ENCODE measurements around the gene MYO16.

MYO16 gene

DNA sequence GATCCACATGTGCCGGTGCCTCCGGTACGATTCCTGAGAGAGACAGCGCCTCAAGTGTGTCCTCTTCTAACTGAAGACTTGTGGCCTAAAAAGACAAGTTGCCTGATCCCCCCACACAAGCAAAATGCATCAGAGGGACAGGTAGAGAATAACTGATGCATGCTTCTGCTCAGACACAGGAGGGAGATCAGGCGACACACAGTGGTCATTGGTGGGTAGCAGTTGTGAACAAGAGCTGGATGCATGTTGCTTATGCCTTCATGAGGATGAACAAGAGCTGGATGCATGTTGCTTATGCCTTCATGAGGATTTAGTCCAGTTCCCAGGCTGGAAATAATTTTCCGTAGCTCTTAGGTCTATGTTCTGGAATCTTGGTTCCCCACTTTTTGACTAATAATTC lies 505.6 kb downstream of the MYO16 start:
- in situ Hi-C loops (cut with MboI; ENCODE audit: low pct_unique_long_range_greater_than_20kb, low sequenced_read_pairs, unreplicated experiment), result no loop called here
- DNase-seq (ENCODE audit: low spot score), result no peak
- TF ChIP-seq, protein P1, sequence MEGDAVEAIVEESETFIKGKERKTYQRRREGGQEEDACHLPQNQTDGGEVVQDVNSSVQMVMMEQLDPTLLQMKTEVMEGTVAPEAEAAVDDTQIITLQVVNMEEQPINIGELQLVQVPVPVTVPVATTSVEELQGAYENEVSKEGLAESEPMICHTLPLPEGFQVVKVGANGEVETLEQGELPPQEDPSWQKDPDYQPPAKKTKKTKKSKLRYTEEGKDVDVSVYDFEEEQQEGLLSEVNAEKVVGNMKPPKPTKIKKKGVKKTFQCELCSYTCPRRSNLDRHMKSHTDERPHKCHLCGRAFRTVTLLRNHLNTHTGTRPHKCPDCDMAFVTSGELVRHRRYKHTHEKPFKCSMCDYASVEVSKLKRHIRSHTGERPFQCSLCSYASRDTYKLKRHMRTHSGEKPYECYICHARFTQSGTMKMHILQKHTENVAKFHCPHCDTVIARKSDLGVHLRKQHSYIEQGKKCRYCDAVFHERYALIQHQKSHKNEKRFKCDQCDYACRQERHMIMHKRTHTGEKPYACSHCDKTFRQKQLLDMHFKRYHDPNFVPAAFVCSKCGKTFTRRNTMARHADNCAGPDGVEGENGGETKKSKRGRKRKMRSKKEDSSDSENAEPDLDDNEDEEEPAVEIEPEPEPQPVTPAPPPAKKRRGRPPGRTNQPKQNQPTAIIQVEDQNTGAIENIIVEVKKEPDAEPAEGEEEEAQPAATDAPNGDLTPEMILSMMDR (IDR thresholded peaks at IDR 0.05; ENCODE audit: extremely low read depth, insufficient read depth, missing control alignments), result no peak

DNA sequence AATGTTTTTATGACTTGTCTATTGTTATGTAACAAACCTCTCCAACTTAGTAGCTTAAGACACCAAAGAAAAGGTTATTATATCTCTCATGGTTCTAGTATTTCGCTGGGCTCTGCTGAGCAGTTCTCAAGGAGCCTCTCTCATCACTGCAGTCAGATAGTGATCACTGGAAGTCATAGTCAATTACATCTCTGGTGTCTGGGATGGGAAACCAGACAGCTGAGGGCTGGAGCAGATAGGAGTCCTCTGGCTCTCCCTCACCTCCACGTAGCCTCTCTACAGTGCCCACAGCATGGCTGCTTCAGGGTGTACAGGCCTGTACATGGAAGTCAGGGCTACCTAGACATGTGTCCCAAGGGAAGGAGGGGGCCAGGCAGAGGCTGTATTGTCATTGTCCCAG lies 507.5 kb downstream of the MYO16 start:
- TF ChIP-seq, protein P1 (IDR thresholded peaks at IDR 0.05; ENCODE audit: extremely low read depth, insufficient read depth, missing control alignments), result no peak
- no peak for DNase-seq (ENCODE audit: low spot score)
- in situ Hi-C loops (cut with MboI; ENCODE audit: low pct_unique_long_range_greater_than_20kb, low sequenced_read_pairs, unreplicated experiment), result no loop called here

DNA sequence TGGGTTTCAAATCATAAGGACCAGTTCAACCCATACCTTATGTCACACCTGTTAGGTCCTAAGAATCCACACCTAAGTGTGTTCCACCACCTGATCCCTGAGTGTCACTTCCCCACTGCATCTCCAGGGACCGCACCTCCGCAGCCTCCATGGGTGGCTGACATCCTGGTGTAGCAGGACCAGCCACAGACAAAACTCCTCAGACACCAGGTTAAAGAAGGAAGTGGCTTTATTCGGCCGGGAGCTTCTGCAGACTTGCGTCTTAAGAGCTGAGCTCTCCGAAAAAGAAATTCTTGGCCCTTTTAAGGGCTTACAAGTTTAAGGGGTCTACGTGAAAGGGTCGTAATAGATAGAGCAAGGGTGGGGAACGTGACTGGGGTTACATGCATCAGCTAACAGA lies 509.9 kb downstream of the MYO16 start:
- in situ Hi-C loops (cut with MboI; ENCODE audit: low pct_unique_long_range_greater_than_20kb, low sequenced_read_pairs, unreplicated experiment), result no loop called here

DNA sequence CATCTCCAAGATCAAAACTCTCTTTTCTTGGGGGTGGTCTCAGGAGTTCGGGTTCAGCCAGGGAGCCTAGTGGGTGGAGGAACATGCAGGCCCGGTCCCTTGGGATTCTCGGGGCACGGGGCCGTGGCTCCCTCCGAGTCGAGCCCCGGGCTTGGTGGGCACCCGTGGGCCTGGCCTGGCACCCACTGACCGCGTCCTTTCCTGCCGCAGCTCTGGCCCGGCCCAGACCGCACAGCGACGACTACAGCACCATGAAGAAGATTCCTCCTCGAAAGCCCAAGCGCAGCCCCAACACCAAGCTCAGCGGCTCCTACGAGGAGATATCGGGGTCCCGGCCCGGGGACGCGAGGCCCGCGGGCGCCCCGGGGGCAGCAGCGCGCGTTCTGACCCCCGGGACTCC lies 510.6 kb downstream of the MYO16 start:
- in situ Hi-C loops (cut with MboI; ENCODE audit: low pct_unique_long_range_greater_than_20kb, low sequenced_read_pairs, unreplicated experiment), result no loop called here
- TF ChIP-seq, protein P1 (IDR thresholded peaks at IDR 0.05; ENCODE audit: extremely low read depth, insufficient read depth, missing control alignments), result no peak
- DNase-seq (ENCODE audit: low spot score), result no peak

More for the DNA sequence above, 509.9 kb downstream of the MYO16 start:
- DNase-seq (ENCODE audit: low spot score), result no peak
- TF ChIP-seq, protein P1 (IDR thresholded peaks at IDR 0.05; ENCODE audit: extremely low read depth, insufficient read depth, missing control alignments), result no peak

DNA sequence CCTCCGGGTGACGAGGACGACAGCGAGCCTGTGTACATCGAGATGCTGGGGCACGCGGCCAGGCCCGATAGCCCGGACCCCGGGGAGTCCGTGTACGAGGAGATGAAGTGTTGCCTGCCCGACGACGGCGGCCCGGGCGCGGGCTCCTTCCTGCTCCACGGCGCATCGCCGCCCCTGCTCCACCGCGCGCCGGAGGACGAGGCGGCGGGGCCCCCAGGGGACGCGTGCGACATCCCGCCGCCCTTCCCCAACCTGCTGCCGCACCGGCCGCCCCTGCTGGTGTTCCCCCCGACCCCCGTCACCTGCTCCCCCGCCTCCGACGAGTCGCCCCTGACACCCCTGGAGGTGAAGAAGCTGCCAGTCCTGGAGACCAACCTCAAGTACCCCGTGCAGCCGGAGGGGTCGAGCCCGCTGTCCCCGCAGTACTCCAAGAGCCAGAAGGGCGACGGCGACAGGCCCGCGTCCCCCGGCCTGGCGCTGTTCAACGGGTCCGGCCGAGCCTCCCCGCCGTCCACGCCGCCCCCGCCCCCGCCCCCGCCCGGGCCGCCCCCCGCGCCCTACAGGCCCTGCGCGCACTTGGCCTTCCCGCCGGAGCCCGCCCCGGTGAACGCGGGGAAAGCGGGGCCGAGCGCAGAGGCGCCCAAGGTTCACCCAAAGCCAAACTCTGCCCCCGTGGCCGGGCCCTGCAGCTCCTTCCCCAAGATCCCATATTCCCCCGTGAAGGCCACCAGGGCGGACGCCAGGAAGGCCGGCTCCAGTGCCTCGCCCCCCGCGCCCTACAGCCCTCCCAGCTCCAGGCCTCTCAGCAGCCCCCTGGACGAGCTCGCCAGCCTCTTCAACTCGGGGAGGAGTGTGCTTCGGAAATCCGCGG lies 511.3 kb downstream of the MYO16 start:
- DNase-seq (ENCODE audit: low spot score), result no peak
- TF ChIP-seq, protein P1 (IDR thresholded peaks at IDR 0.05; ENCODE audit: extremely low read depth, insufficient read depth, missing control alignments), result no peak
- in situ Hi-C loops (cut with MboI; ENCODE audit: low pct_unique_long_range_greater_than_20kb, low sequenced_read_pairs, unreplicated experiment), result no loop called here

DNA sequence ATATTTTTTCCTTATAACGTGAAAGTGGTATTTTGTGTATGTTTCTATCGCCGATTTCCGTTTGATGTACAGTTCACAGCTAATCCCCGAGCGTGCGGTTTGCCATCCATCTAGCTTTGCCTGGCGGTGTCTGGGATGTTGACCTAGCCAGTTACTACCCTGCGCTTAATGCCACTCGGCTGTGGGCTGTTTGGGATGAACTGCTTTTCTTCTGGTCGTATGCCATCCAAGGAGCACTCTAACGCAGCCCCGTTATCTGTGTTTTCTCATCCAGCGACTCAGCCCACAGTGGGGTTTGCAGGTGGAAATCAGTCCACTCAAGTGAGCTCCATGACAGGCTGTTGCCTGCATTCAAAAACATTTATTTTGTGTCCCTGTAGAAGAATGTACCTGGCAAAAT lies 512.3 kb downstream of the MYO16 start:
- in situ Hi-C loops (cut with MboI; ENCODE audit: low pct_unique_long_range_greater_than_20kb, low sequenced_read_pairs, unreplicated experiment), result no loop called here
- TF ChIP-seq, protein P1 (IDR thresholded peaks at IDR 0.05; ENCODE audit: extremely low read depth, insufficient read depth, missing control alignments), result no peak

More for the DNA sequence above, 512.3 kb downstream of the MYO16 start:
- no peak for DNase-seq (ENCODE audit: low spot score)

Data from GM13977 (cell line).